Motor neuron (in vitro differentiated cells): ENCODE data around the gene ARMC10. TPM values are rescaled to one million over a fixed set of nuclear protein-coding genes. Genes with fewer than 3 reads are reported as not detected.
"Not testable (repeated sequence)": the region's sequence is repeated elsewhere in the genome, so short reads cannot be mapped to it uniquely, and the experiment has no call there.

Experiments
- ATAC-seq, 8 experiments: fragments of 200-7000 bp; cut with Tn5 transposase; replicated peaks in 6 of 8; 2 replicates each; pipeline ENCODE4 v1.8.0; 2021; ENCODE audit warnings: mild to moderate bottlenecking in 8 of 8, moderate library complexity in 8 of 8
- H3K27ac ChIP-seq, 2 donors: fragments of 250-450 bp; sonication (Bioruptor Pico); 2 replicates each; pipeline ENCODE4 v1.9.0; 2021; ENCODE audit warnings: antibody characterized with exemption in 2 of 2, mild to moderate bottlenecking in 2 of 2, moderate library complexity in 1 of 2
- H3K4me1 ChIP-seq, 2 donors: fragments of 250-450 bp; sonication (Bioruptor Pico); replicated peaks in 1 of 2; 2 replicates each; pipeline ENCODE4 v1.6.1; 2021; ENCODE audit warnings: antibody characterized with exemption in 2 of 2, mild to moderate bottlenecking in 2 of 2, moderate library complexity in 1 of 2
- H3K4me3 ChIP-seq, 5 donors: fragments of 250-450 bp; sonication (Bioruptor Pico); 2 replicates each; pipeline ENCODE4 v1.9.0; 2021; ENCODE audit warnings: antibody characterized with exemption in 5 of 5, mild to moderate bottlenecking in 5 of 5, moderate library complexity in 4 of 5
- WGBS, 10 experiments: fragments of 450-650 bp; shearing (Covaris generic); methylation state at CpG; one replicate each; pipeline ENCODE4 v1.0.0; 2022; 5-methylcytosine and 5-hydroxymethylcytosine counted together
- in situ Hi-C, 9 experiments: fragments of 400-800 bp; cut with MboI; loops; one replicate each; pipeline ENCODE4 v1.15.0; 2021; ENCODE audit warnings: low sequenced_read_pairs in 9 of 9, low pct_unique_long_range_greater_than_20kb in 2 of 9; ENCODE audit not compliant: unreplicated experiment in 9 of 9
- total RNA-seq, 8 experiments: library from RNA; unstranded; fragments of 300-600 nt; gene quantifications; 2 replicates each; pipeline versions ENCODE4 v1.2.3 to v1.2.4, GENCODE V29; 2022

The ARMC10 gene
- total RNA-seq, 8 experiments from 2014 or later, result 21.1 to 35.4 (median 25.9) TPM

DNA sequence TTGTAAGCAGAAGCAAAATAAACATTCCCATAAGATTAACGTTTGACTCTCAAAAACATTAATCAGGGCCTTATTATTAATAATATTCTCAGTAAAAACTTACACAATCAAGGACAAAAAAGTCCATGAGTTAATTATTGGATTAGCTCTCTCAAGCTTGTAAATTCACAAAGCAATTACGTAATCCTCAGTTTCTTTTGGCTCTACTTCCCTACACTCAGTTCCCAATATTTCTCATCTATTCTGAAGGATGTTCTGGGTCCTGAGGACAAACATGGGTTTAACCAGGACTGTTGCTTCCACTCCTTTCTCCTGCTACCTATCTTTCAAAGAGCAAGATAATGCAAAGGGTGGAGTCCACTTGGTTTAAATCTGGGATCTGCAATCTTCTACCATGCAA, 15.5 kb upstream of the ARMC10 start:
- in situ Hi-C loops, result loop anchor here in 2 of 9 experiments (25.0 kb wide), 2 partner anchors 147 to 297 kb away; partner anchors contain the start of gene LRRC17 (in 1 of the 2)
- Histone ChIP-seq H3K4me3 (no peak overlapping the region), H3K4me1 (no peaks in the 10 kb centered on the region), H3K27ac (no peak overlapping the region)
- no peak for ATAC-seq
- WGBS, 10 experiments, result 21 to 80% (median 61%) methylated on average over 2 of the region's 2 CpGs; no CpG with 5 or more reads in 2 of the 10 experiments

DNA sequence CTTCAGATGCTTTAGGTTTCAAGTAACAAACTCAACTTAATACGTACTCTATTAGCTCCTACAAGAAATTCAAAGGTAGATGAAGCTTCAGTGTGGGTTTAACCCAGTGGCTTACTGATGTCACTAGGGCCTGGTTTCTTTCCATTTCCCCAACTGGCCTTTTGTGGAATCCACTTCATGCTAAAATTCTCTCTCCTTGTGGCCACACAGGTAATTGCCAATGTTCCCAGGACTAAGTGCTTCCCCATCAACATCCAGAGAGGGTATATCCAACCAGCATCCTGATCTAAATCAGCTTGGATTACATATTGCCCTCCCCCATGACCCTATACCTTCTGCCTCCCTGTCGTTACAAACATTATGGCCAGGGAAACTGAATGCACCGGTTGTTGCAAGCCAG, 11.0 kb upstream of the ARMC10 start:
- ATAC-seq, result no peak
- H3K4me3 ChIP-seq, result no peak overlapping the region

DNA sequence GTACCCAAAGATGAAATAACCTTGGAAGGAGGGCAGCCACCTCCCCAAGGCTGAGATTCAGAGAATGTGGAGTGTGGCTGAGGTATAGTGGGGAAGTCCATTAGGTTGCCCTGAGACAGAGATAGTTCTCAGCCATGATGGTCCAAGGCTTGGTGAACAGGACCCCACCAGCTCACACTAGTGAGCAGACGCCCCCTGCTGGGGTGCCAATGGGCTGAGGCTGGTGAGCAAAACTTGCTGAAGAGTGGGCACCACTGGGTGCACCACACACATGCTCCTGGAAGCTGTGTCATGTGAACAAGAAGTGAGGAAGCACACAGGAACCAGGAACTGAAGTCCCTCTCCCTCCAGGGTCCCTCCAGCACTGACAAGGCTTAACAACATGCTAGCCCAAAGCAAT, 9.3 kb upstream of the ARMC10 start:
- peak in 3 of 8 experiments; percentile 34 to 90 (median 39) for ATAC-seq
- WGBS, 10 experiments, result 0 to 40% (median 10%) methylated on average over 1 of the region's 1 CpG; no CpG with 5 or more reads in 6 of the 10 experiments
- Histone ChIP-seq H3K4me1 (no peaks in the 10 kb centered on the region), H3K4me3 (no peak overlapping the region), H3K27ac (no peak overlapping the region)
- in situ Hi-C loops, result loop anchor here in 2 of 9 experiments (25.0 kb wide), 2 partner anchors 153 to 303 kb away; partner anchors contain the start of gene LRRC17 (in 1 of the 2)

More for the DNA sequence above, 11.0 kb upstream of the ARMC10 start:
- no peaks in the 10 kb centered on the region for H3K4me1 ChIP-seq
- in situ Hi-C loops, result loop anchor here in 2 of 9 experiments (25.0 kb wide), 2 partner anchors 152 to 302 kb away; partner anchors contain the start of gene LRRC17 (in 1 of the 2)
- H3K27ac ChIP-seq, result no peak overlapping the region
- 69 to 100% (median 86%) methylated on average over 1 to 3 of the region's 3 CpGs; no CpG with 5 or more reads in 1 of the 10 experiments for WGBS, 10 experiments

DNA sequence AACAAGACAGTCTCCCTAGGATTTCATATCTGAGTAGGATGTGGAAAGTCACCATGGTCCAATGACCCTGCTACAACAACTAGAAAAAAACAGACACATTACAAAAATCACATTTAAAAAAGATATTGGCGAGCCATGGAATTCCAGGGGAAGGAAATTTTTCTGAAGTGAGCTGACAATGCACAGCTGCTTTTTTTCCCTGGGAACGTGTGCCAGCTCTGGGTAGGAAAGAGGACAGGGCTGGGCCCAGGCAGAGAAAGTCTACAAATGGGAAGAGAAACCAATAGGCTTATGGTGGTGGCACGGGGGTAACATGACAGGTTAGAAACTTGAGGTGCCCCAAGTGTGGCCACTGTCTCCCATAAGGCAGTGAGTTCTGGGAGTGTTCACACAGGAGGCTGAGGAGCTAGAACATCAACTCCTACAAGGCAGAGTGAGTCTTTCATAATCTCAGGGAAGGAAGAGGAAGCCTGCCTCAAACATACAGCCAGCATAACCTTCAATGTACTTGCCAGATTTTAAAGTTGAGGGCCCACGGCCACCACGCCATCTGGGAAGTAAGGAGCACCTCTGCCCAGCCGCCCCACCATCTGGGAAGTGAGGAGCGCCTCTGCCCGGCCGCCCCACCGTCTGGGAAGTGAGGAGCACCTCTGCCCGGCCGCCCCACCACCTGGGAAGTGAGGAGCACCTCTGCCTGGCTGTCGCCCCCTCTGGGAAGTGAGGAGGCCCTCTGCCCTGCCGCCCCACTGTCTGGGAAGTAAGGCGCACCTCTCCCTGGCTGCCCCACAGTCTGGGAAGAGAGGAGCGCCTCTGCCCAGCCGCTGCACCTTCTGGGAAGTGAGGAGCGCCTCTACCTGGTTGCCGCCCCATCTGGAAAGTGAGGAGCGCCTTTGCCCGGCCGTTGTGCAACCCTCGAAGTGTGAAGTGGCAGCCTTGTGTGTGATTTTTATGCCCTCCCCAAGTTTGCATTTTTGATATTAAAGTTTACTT, 6.2 kb upstream of the ARMC10 start:
- WGBS, 10 experiments, result 75 to 100% (median 91%) methylated on average over 1 to 7 of the region's 23 CpGs; no CpG with 5 or more reads in 1 of the 10 experiments

DNA sequence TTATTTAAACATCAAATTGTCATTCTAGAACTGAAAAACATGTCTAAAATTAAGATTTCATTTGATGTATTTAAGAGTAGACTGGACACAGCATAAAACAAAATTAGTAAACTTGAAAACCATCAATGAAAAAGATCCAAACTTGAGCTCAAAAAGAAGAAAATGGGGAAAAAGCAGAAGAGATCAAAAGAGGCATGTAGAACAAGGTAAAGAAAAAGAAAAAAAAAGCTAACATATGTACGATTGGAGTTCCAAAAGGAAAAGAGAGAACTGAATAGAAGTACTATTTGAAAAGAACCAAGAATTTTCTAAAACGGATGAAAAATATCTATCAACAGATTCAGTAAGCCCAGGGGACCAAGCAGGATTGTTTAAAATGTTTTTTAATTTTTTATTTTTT, 3.9 kb upstream of the ARMC10 start:
- 51 to 94% (median 90%) methylated on average over 2 of the region's 2 CpGs for WGBS, 10 experiments
- ATAC-seq, result no peak
- peaks cover 4 to 6% of the 10 kb centered on the region in 2 donors for H3K4me1 ChIP-seq
- in situ Hi-C loops, result loop anchor here in 2 of 9 experiments (25.0 kb wide), 2 partner anchors 159 to 309 kb away; partner anchors contain the start of gene LRRC17 (in 1 of the 2)
- no peak overlapping the region for H3K27ac ChIP-seq
- H3K4me3 ChIP-seq, result no peak overlapping the region

More for the DNA sequence above, 6.2 kb upstream of the ARMC10 start:
- in situ Hi-C loops, result loop anchor here in 2 of 9 experiments (25.0 kb wide), 2 partner anchors 156 to 306 kb away; partner anchors contain the start of gene LRRC17 (in 1 of the 2)
- no peak overlapping the region for H3K4me3 ChIP-seq
- peaks cover under 1 to 1% of the 10 kb centered on the region in 2 donors for H3K4me1 ChIP-seq
- H3K27ac ChIP-seq, result no peak overlapping the region
- ATAC-seq, result no peak

DNA sequence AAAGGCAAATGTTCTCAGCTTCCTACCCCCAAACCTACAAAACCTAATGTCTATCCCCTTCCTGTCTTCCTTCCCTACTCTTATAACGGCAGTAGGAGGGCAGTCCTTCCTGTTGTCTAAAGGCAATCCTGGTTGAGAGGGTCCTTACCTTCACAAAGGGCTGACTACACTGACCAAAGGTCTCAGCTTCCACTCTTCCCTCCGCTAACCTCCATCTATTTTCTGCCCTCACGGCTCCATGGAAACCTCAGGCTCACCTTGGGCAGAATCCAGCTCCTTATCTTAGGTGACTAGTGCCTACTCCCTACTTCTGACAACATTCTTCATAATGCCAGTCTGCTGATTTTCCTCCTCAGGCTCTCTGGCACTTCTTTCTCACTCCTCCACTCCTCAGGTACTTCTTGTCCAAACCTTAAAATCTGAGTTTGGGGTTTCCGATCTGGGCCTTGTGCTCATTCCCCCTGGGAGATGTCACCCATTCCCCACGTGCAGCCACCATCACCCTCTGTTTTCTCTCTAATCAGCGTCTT, 886 bp upstream of the ARMC10 start:
- Histone ChIP-seq H3K4me1 (peaks cover 4 to 11% of the 10 kb centered on the region in 2 donors), H3K27ac (no peak overlapping the region), H3K4me3 (peak overlapping the region; percentile 52 to 85 (median 58))
- in situ Hi-C loops, result loop anchor here in 2 of 9 experiments (25.0 kb wide), 2 partner anchors 162 to 312 kb away; partner anchors contain the start of gene LRRC17 (in 1 of the 2)
- ATAC-seq, result peak in 2 of 8 experiments; percentile 1 to 4
- WGBS, 10 experiments, result 0 to 43% (median 7%) methylated on average over 1 to 4 of the region's 6 CpGs; no CpG with 5 or more reads in 1 of the 10 experiments

DNA sequence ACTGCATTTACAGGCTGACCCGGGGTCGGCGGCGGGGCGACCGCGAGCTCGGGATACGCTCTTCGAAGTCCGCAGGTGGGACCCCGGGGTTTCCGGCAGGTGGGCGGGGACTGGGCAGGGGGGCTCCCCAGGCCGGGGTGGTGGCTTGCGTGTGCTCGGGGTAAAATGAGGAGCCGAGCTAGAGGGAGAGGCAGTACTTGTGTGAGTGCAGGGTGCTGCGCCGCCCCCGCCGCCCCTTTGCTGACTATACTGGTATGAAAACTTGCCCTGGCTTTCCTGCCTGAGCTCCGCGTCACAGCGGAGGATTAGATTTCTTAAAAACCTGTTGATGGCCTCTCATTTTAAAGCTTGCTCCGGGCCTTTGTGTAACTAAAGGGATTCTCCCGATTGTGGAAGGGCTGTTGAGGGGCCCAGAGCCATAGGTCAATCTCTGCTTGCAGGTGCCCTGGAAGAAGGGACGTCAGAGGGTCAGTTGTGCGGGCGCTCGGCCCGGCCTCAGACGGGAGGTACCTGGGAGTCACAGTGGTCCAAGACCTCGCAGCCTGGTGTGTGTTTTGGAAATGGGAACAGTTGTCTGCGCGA, 488 bp downstream of the ARMC10 start:
- in situ Hi-C loops, result no loop called here
- Histone ChIP-seq H3K27ac (peak overlapping the region; percentile 64 to 90), H3K4me1 (peaks cover 4 to 11% of the 10 kb centered on the region in 2 donors), H3K4me3 (peak overlapping the region; percentile 52 to 85 (median 58))
- peak; percentile 22 to 58 (median 52) for ATAC-seq
- 0% methylated on average over 2 to 13 of the region's 36 CpGs; no CpG with 5 or more reads in 5 of the 10 experiments for WGBS, 10 experiments

DNA sequence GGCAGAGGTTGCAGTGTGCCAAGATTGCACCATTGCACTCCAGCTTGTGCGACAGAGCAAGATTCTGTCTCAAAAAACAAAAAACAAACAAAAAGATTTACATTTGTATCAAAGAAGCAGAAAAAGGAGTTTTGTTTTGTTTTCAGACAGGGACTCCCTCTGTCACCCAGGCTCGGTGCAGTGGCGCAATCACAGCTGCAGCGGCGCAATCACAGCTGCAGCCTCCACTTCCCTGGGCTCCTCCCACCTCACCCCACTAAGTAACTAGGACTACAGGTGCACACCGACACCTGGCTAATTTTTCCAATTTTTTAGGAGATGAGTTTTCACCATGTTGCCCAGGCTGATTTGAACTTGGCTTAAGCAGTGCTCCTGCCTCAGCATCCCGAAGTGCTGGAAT, 1.8 kb downstream of the ARMC10 start:
- 67 to 100% (median 92%) methylated on average over 1 to 7 of the region's 7 CpGs; no CpG with 5 or more reads in 2 of the 10 experiments for WGBS, 10 experiments
- Histone ChIP-seq H3K4me3 (no peak overlapping the region), H3K27ac (no peak overlapping the region), H3K4me1 (peaks cover 4 to 11% of the 10 kb centered on the region in 2 donors)
- in situ Hi-C loops, result no loop called here
- no peak for ATAC-seq

DNA sequence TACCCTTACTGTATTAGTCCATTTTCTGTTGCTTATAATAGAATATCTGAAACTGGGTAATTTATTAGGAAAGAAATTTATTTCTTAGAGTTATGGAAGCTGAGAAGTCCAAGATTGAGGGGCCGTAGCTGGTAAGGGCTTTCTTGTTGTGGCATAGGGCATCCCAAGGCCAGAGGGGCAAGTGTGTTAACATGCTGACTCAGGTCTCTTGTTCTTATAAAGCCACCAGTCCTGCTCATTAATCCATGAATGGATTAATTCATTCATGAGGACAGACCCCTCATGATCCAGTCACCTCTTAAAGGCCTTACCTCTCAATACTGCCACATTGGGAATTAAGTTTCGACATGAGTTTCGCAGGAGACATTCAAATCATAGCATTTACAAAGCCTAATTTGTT, 2.4 kb downstream of the ARMC10 start:
- WGBS, 10 experiments, result 92 to 100% (median 97%) methylated on average over 1 to 3 of the region's 3 CpGs; no CpG with 5 or more reads in 4 of the 10 experiments
- Histone ChIP-seq H3K27ac (no peak overlapping the region), H3K4me1 (peaks cover 4 to 11% of the 10 kb centered on the region in 2 donors), H3K4me3 (no peak overlapping the region)
- in situ Hi-C loops, result no loop called here
- no peak for ATAC-seq

DNA sequence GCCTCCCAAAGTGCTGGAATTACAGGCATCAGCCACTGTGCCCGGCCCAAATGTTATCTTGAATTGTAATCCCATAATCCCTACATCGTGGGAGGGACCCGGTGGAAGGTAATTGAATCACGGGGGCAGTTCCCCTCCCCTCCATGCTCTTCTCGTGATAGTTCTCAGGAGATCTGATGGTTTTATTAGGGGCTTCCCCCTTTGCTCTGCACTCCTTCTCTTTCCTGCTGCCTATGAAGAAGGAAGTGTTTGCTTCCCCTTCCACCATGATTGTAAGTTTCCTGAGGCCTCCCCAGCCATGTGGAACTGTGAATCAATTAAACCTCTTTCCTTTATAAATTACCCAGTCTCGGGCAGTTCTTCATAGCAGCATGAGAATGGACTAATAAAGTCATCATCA, 3.3 kb downstream of the ARMC10 start:
- in situ Hi-C loops, ATAC-seq, H3K27ac ChIP-seq, H3K4me3 ChIP-seq: not testable (repeated sequence)
- WGBS, 10 experiments, result 63 to 100% (median 95%) methylated on average over 1 to 6 of the region's 6 CpGs; no CpG with 5 or more reads in 1 of the 10 experiments
- H3K4me1 ChIP-seq, result peaks cover 4 to 11% of the 10 kb centered on the region in 2 donors

DNA sequence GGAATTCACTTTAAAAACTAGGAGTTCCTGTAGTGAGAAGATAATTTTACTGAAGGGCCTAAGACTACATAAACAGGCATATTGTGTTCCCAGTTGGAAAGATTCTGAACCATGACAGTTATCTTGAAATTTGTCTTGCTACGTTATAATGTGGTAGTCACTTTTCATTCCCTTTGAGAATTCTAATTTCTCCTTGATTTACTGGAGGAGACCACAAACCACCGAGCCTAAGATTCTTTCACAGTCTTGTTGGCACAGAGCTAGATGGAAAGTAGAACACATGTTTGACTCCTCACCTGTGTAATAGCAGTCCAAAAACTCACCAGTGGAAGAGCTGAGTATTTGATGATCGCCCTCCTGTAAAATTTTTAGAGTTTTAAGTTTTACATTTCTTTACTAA, 4.9 kb downstream of the ARMC10 start:
- no peak for ATAC-seq

DNA sequence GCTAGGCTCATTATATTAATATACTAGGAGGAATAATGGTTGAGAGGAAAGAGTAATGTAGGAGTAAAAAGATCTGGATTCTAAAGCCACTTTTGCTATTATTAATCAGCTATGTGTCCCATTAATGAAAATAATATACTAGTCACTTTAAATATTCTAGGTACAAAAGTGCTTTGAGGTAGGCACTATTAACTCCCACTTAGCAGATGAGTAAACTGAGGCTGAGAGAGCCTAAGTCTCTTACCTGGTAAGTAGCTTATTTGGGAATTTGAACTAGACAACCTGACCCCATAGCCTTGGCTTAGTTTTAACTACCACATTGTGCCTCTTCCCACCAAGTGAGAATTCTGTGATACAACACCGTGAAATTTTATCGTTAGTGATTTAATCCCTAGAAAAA, 6.0 kb downstream of the ARMC10 start:
- Histone ChIP-seq H3K27ac (no peak overlapping the region), H3K4me1 (peaks cover 0 to 6% of the 10 kb centered on the region in 2 donors), H3K4me3 (no peak overlapping the region)
- ATAC-seq, result no peak
- 100% methylated on average over 1 to 2 of the region's 2 CpGs; no CpG with 5 or more reads in 3 of the 10 experiments for WGBS, 10 experiments
- in situ Hi-C loops, result no loop called here

More for the DNA sequence above, 4.9 kb downstream of the ARMC10 start:
- in situ Hi-C loops, result no loop called here
- H3K27ac ChIP-seq, result no peak overlapping the region
- H3K4me3 ChIP-seq, result no peak overlapping the region
- 86 to 97% (median 95%) methylated on average over 2 to 3 of the region's 3 CpGs; no CpG with 5 or more reads in 3 of the 10 experiments for WGBS, 10 experiments
- peaks cover 0 to 8% of the 10 kb centered on the region in 2 donors for H3K4me1 ChIP-seq
